Neural progenitor cell (in vitro differentiated cells): Measurements from ENCODE around the gene SLC10A7. TPM values are rescaled to one million over a fixed set of nuclear protein-coding genes. Genes with fewer than 3 reads are reported as not detected.

Source experiments
- DNase-seq: peaks from one replicate; pipeline ENCODE4 v3.0.0-alpha.2; 2016; ENCODE audit warnings: low spot score
- H2AFZ ChIP-seq: fragments of 200-600 bp; sonication (generic); replicated peaks from 2 replicates; pipeline ENCODE4 v1.6.1; 2016; ENCODE audit warnings: antibody characterized with exemption
- H3F3A ChIP-seq: fragments of 200-600 bp; sonication (generic); 2 replicates; pipeline ENCODE4 v1.6.1; 2016; ENCODE audit warnings: antibody characterized with exemption, low read depth
- H3K27ac ChIP-seq: fragments of 200-600 bp; sonication (generic); 2 replicates; pipeline ENCODE4 v1.5.1; 2016; ENCODE audit warnings: mild to moderate bottlenecking
- H3K27me3 ChIP-seq: fragments of 200-600 bp; sonication (generic); 2 replicates; pipeline ENCODE4 v1.6.1; 2016; ENCODE audit warnings: mild to moderate bottlenecking, moderate library complexity
- H3K36me3 ChIP-seq: fragments of 200-600 bp; sonication (generic); 2 replicates; pipeline ENCODE4 v1.5.1; 2016
- H3K4me1 ChIP-seq: fragments of 200-600 bp; sonication (generic); 2 replicates; pipeline ENCODE4 v1.6.1; 2016; ENCODE audit warnings: mixed run types
- H3K4me2 ChIP-seq: fragments of 200-600 bp; sonication (generic); 2 replicates; pipeline ENCODE4 v1.6.1; 2016
- H3K4me3 ChIP-seq: fragments of 200-600 bp; sonication (generic); 2 replicates; pipeline ENCODE4 v1.5.1; 2016
- H3K79me2 ChIP-seq: fragments of 200-600 bp; sonication (generic); 2 replicates; pipeline ENCODE4 v1.6.1; 2016; ENCODE audit warnings: low read depth
- H3K9ac ChIP-seq: fragments of 200-600 bp; sonication (generic); 2 replicates; pipeline ENCODE4 v1.6.1; 2016
- H3K9me3 ChIP-seq: fragments of 200-600 bp; sonication (generic); 2 replicates; pipeline ENCODE4 v1.5.1; 2016; ENCODE audit warnings: low read depth
- H4K20me1 ChIP-seq: fragments of 200-600 bp; sonication (generic); 2 replicates; pipeline ENCODE4 v1.6.1; 2016; ENCODE audit warnings: low read depth
- H3K27ac Mint-ChIP-seq: 3 replicates; pipeline ENCODE4 v1.8.0; 2021; ENCODE audit warnings: mixed read lengths
- H3K27me3 Mint-ChIP-seq: 2 replicates; pipeline ENCODE4 v1.8.0; 2022; ENCODE audit warnings: low read depth, mild to moderate bottlenecking, inconsistent platforms, moderate library complexity, mixed read lengths; ENCODE audit not compliant: insufficient read depth
- H3K36me3 Mint-ChIP-seq: 3 replicates; pipeline ENCODE4 v1.8.0; 2021; ENCODE audit warnings: mixed read lengths
- H3K4me1 Mint-ChIP-seq: 3 replicates; pipeline ENCODE4 v1.8.0; 2021; ENCODE audit warnings: mixed read lengths
- H3K4me3 Mint-ChIP-seq: 3 replicates; pipeline ENCODE4 v1.8.0; 2021; ENCODE audit warnings: mild to moderate bottlenecking, moderate library complexity, mixed read lengths
- H3K9me3 Mint-ChIP-seq: 3 replicates; pipeline ENCODE4 v1.8.0; 2020; ENCODE audit warnings: mixed read lengths
- EZH2 ChIP-seq: fragments of 200-600 bp; sonication (generic); IDR thresholded peaks from 2 replicates; pipeline ENCODE4 v1.6.1; 2017; ENCODE audit warnings: antibody characterized with exemption, mild to moderate bottlenecking, moderate library complexity
- EZH2phosphoT487 ChIP-seq: fragments of 200-600 bp; sonication (generic); IDR thresholded peaks from 2 replicates; pipeline ENCODE4 v1.6.1; 2017; ENCODE audit warnings: antibody characterized with exemption
- total RNA-seq: library from RNA; depleted of rRNA; stranded (reverse); fragments of >200 nt; gene quantifications from 2 replicates; pipeline ENCODE4 v1.2.3, GENCODE V29; 2015; ENCODE audit warnings: low replicate concordance
- TF ChIP-seq, protein P1 (sequence below): fragments of 200-600 bp; sonication (generic); IDR thresholded peaks from 2 replicates; pipeline ENCODE4 v1.5.1; 2017; ENCODE audit warnings: antibody characterized with exemption, mild to moderate bottlenecking

SLC10A7 gene
- total RNA-seq, 1 donor from 2014 or later: 9.9 TPM

DNA sequence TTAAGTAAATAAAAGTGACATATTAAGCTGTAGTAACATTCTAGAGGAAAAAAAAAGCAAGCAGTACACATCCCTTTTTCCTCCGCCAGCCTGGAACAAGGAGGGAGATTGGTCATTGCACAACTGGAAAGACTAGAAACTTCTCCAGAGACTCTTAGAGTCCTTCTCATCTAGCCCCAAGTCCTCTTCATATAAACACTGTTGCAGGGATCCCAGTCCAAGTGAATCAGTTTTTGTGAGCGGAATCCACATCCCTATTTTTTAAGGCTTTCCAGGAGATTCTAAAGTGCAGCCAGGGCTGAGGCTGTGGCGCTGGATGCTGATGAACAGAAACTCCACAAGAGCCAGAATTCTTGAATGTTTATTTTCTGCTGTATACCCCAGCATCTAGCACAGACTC is 283.6 kb downstream of the SLC10A7 start:
- H3K4me3 Mint-ChIP-seq: no peak overlapping the region

DNA sequence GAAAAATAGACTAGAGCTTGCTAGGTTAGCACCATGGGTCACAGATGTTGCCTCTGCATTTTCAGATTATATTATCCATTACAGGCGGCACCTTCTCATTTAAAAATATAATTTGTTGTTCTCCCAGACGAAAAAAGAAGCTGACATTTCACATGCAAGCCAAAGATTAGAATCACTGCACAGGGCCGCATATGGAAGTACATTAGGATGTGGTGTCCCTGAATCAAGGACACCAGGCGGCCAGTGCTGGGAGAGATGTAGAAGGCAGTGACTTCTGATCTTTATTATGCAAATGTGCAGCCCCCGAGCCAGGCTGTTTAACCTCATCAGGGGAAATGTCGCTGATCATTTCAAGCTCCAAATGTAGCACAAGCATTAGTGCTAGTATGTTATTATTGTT is 284.6 kb downstream of the SLC10A7 start:
- no peaks in the 10 kb centered on the region for H3K36me3 Mint-ChIP-seq
- Histone ChIP-seq H3K4me3 (no peak overlapping the region), H3K9me3 (no peaks in the 10 kb centered on the region), H3K79me2 (no peaks in the 10 kb centered on the region), H3K4me1 (no peaks in the 10 kb centered on the region), H3K27ac (no peak overlapping the region), H3K27me3 (no peaks in the 10 kb centered on the region), H3K9ac (no peak overlapping the region), H3K36me3 (no peaks in the 10 kb centered on the region), H3F3A (no peaks in the 10 kb centered on the region), H4K20me1 (no peaks in the 10 kb centered on the region), H3K4me2 (no peak overlapping the region), H2AFZ (no peak overlapping the region)
- H3K27me3 Mint-ChIP-seq: peaks cover 6% of the 10 kb centered on the region
- no peak overlapping the region for H3K4me3 Mint-ChIP-seq
- H3K4me1 Mint-ChIP-seq: peaks cover 13% of the 10 kb centered on the region
- no peaks in the 10 kb centered on the region for H3K9me3 Mint-ChIP-seq
- no peak overlapping the region for H3K27ac Mint-ChIP-seq
- TF ChIP-seq EZH2phosphoT487 (no peak), EZH2 (no peak)
- TF ChIP-seq, protein P1, sequence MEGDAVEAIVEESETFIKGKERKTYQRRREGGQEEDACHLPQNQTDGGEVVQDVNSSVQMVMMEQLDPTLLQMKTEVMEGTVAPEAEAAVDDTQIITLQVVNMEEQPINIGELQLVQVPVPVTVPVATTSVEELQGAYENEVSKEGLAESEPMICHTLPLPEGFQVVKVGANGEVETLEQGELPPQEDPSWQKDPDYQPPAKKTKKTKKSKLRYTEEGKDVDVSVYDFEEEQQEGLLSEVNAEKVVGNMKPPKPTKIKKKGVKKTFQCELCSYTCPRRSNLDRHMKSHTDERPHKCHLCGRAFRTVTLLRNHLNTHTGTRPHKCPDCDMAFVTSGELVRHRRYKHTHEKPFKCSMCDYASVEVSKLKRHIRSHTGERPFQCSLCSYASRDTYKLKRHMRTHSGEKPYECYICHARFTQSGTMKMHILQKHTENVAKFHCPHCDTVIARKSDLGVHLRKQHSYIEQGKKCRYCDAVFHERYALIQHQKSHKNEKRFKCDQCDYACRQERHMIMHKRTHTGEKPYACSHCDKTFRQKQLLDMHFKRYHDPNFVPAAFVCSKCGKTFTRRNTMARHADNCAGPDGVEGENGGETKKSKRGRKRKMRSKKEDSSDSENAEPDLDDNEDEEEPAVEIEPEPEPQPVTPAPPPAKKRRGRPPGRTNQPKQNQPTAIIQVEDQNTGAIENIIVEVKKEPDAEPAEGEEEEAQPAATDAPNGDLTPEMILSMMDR: no peak
- DNase-seq: no peak

More for the DNA sequence above, 283.6 kb downstream of the SLC10A7 start:
- H3K4me2 ChIP-seq: no peak overlapping the region
- no peak for DNase-seq
- H3K79me2 ChIP-seq: no peaks in the 10 kb centered on the region
- H3K9ac ChIP-seq: no peak overlapping the region
- H3K27me3 ChIP-seq: no peaks in the 10 kb centered on the region
- no peaks in the 10 kb centered on the region for H3K36me3 ChIP-seq
- Mint-ChIP-seq H3K27me3 (peaks cover 2% of the 10 kb centered on the region), H3K36me3 (no peaks in the 10 kb centered on the region), H3K9me3 (no peaks in the 10 kb centered on the region), H3K27ac (no peak overlapping the region), H3K4me1 (peaks cover 13% of the 10 kb centered on the region)
- no peaks in the 10 kb centered on the region for H3F3A ChIP-seq
- TF ChIP-seq EZH2 (no peak), EZH2phosphoT487 (no peak)
- TF ChIP-seq, protein P1: no peak
- no peaks in the 10 kb centered on the region for H3K4me1 ChIP-seq
- no peaks in the 10 kb centered on the region for H4K20me1 ChIP-seq
- H3K4me3 ChIP-seq: no peak overlapping the region
- no peak overlapping the region for H3K27ac ChIP-seq
- no peak overlapping the region for H2AFZ ChIP-seq
- H3K9me3 ChIP-seq: no peaks in the 10 kb centered on the region

GRCh38 chr4:146236216-146236615 is 285.5 kb downstream of the SLC10A7 start:
- no peaks in the 10 kb centered on the region for H3K36me3 Mint-ChIP-seq
- Histone ChIP-seq H3F3A (no peaks in the 10 kb centered on the region), H3K36me3 (no peaks in the 10 kb centered on the region), H3K9ac (no peak overlapping the region), H2AFZ (no peak overlapping the region), H4K20me1 (no peaks in the 10 kb centered on the region), H3K27me3 (no peaks in the 10 kb centered on the region), H3K27ac (no peak overlapping the region), H3K4me2 (no peak overlapping the region), H3K9me3 (no peaks in the 10 kb centered on the region), H3K4me1 (no peaks in the 10 kb centered on the region), H3K4me3 (no peak overlapping the region), H3K79me2 (no peaks in the 10 kb centered on the region)
- peaks cover 9% of the 10 kb centered on the region for H3K4me1 Mint-ChIP-seq
- no peak for TF ChIP-seq EZH2
- TF ChIP-seq, protein P1: no peak
- TF ChIP-seq EZH2phosphoT487: no peak
- DNase-seq: no peak
- no peak overlapping the region for H3K4me3 Mint-ChIP-seq
- H3K27me3 Mint-ChIP-seq: peaks cover 6% of the 10 kb centered on the region
- H3K27ac Mint-ChIP-seq: no peak overlapping the region
- no peaks in the 10 kb centered on the region for H3K9me3 Mint-ChIP-seq
